GM19455 (cell line): ENCODE measurements around the gene ANKMY1.
"Not testable (repeated sequence)": the region's sequence is repeated elsewhere in the genome, so short reads cannot be mapped to it uniquely, and the experiment has no call there.

Experiments used
- ATAC-seq: cut with Tn5 transposase; IDR thresholded peaks from one replicate; pipeline ENCODE4 v1.9.1; 2021; ENCODE audit not compliant: unreplicated experiment

The ANKMY1 gene

GRCh38 chr2:240569523-240569997 is 11.8 kb upstream of the ANKMY1 start:
- no peak for ATAC-seq

GRCh38 chr2:240568678-240569522 is 11.1 kb upstream of the ANKMY1 start:
- no peak for ATAC-seq

DNA sequence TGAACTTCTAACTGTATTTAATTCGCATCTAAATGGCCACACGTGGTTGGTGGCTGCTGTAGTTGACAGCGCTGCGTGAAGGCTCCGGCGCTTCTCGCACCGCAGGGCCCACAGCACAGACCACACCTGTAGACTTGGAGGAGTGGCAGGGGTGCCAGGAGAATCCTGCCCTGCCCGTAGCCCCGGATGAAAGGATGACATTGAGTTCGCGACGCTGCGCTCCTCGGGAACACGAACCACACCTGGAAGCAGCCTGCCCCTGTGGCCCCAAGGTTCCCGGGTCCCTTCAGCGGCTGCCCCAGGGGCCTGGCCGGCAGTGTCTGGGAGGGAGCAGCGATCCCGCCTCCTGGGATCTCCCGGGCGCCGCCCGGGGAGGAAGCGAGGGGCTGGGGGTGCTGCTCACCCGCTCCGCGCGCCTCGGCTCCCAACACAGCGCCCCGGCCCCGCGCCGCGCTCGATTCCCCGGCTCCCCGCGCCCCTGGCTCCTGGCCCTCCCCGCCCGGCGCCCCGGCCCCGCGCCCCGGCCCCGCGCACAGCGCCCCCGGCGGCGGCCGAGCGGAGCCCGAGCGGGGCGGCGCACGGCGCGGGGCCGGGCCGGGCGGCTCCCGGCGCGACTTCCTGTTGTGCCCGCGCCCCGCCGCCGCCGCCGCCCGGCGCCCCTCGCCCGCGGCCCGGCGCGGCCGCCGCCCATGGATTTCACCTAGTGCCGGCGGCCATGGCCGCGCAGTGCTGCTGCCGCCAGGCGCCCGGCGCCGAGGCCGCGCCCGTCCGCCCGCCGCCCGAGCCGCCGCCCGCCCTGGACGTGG is 10.3 kb upstream of the ANKMY1 start, which contains the start of gene RNPEPL1:
TSS of gene RNPEPL1 (plus strand) at position 613 of the 806 bp plus-strand sequence. CDS start at position 716, 103 bp downstream.
- ATAC-seq = peak; percentile 25

- no peak for ATAC-seq
Observed at GRCh38 chr2:240567137-240567871, 9.5 kb upstream of the ANKMY1 start.

DNA sequence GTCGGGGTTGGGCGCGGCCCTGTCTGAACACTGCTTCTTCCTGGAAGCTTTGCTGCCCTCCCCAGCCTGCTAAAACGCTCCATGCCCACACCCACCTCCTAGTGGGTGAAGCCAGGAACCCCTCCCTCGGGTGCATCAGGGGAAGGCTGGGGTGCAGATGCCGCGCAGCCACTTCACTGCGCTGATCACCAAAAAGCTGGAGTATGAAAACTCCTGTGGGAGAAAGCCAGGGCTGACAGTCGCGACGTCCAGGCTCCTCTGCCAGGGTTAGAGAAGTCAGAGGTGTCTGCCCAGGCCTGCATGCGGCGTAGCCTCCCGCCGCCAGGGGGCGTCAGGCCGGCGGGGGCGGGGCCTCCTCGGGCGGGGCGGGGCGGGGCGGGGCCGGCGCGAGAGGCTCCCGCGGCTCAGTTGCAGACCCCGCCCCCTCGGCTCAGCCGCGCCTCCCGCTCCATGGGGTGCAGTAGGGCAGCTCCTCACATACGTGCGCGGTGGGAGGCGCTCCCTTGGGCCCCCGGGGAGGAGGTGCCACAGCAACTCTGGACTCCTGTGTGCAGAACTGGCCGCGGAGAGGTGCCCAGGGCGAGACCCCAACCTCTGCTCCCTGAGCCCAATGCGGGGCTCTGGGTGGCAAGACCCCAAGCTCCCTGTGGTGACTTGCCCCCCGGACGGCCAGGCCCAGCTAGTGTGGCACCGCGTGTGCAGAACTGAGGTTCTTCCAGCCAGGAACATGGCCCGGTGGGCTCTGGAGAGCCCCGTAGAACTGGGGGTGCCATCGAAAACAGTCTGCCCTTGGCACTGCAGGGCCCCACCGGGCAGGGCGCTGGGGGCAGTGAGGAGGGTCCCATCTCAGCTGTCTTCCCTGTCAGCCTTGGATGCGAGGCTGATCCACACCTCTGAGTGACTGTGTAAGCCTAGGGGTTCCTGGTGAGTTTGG is 8.7 kb upstream of the ANKMY1 start:
- peak; percentile 46 for ATAC-seq

DNA sequence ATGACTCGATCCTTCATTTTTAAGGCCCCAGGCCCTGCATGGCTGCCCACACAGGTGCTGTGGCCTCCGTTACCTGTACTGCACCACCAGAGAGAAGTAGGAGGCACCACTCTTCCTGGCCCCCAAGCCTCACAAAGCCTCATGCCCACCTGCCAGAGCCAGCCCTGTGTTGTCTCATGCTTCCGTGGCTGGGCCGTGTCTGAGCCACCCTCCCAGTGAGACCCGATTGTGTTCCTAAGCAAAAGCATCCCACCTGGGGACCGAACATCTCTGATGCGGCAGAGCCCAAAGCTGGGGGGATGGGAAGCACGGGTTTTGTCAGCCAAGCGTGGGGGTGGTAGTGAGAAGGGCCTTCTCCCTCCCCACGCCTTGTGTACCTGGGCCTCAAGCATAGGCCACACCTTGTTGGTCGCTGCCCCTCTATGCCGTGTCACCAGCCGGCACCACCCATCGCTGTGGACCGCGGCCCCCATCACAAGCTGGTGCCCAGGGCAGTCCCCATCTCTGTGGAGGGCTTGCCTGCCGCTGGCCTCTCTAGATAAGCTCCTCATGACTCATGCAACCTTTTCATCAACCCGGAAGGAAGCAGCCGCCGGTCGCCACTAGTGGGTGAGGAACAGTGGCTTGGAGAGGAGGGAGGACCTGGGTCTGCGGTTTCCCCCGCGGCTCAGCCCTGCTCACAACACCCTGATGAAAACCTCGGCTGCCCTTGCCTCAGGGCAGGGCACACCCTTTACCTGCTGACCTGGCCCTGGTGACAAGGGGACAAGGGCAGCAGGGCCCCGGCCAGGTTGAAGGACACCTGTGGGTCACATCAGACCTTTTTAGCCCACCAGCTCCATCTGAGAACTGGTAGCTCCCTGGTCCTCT is 7.8 kb upstream of the ANKMY1 start:
- peak; percentile 37 for ATAC-seq

DNA sequence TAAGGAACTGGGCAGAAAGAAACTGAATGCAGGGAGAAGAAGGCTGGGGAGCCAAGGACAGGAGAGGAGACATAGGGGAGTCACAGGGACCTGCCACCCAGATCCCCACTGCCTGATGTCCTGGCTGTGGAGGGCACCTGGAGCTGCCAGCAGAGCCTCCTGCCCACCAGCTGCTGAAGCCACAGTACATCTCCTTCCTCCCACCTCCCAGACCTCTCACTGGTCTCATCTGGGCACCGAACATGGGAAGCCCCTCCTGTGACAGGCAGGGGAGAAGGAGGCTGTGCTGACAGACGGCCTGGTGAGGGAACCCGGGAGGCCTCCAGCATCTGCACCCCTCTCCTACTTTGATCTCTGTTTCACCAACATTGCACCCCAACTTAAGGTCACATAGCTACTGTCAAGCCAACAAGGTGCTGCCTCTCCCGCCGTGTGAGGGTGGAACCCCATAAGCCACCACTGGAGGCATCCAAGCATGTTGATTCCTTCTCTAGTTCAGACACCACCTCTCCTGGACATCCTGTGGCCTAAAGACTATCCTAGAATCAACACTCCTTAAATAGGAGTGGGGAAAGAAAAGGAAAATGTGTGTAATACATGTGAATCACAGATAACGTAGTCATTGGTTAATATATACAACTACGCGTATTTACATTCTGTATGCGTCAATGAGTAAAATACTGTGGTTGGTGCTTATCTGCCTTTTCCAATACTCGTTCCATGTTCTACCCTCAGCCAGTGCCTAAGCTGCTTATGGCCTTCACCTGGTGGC is 7.0 kb upstream of the ANKMY1 start:
- ATAC-seq = no peak

DNA sequence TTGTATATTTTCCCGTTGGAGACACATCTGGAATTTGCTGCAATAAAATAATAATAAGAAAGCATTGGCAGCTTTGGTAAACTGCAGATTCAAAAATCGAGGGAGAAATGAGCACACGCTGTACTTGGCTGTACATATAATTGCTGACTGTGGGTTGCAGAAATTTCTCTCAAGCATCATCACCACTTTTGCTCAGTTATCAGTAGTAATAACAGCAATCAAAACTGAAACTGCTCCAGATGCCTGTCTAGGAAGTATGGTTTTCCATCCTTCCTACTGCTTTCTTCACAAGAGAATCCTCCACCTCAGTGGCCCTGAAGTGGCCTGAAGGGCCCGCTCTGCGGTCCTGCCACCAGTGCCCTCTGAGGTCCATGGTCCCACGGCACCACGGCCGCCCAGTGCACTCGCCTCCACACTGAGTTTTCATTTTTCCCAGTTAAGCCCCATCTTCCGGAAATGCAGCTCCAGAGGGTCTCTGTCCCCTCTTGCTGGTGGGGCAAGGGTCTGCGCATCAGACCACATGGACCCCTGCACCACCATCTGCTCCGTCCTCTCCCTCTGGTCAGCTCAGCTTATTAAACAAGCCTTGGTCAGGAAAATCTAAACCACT is 6.3 kb upstream of the ANKMY1 start:
- ATAC-seq = no peak

DNA sequence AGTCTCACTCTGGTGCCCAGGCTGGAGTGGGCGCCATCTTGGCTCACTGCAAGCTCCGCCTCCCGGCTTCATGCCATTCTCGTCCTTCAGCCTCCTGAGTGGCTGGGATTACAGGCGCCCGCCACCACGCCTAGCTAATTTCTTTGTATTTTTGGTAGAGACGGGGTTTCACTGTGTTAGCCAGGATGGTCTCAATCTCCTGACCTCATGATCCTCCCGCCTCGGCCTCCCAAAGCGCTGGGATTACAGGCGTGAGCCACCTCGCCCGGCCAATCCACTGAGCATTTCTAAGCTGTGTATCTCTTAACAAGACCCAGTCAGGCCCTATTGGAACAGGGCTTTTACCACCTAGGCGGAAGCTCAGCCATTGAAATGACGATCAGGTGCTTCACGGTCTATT is 5.4 kb upstream of the ANKMY1 start:
- ATAC-seq = not testable (repeated sequence)

GRCh38 chr2:240561325-240561971 is 3.7 kb upstream of the ANKMY1 start:
- peak; percentile 3 for ATAC-seq

DNA sequence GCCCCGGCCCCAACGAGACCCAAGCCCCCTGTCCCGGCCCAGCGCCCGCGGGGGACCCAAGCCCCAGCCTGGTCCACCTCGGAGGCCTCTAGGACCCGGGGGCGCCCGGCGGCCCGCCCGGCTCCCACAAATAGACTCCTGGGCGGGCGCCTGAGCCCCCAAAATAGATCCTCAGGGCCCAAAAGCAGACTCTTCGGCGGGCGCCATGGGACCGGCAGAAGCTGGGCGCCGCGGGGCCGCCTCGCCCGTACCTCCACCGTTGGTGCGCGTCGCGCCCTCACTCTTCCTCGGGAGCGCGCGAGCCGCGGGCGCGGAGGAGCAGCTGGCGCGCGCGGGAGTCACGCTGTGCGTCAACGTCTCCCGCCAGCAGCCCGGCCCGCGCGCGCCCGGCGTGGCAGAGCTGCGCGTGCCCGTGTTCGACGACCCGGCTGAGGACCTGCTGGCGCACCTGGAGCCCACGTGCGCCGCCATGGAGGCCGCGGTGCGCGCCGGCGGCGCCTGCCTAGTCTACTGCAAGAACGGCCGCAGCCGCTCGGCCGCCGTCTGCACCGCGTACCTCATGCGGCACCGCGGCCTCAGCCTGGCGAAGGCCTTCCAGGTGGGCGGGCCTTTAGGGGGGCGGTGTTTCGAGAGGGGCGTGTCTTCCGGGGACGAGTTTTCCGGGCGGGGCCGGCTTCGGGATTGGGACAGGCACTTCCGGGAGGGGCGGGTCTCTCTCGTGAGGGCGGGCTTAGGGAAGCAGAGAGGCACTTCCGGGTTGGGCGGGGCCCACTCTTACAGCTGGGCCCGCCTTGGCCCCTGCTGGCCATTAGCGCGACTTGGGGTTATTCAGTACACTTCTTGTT is 2.9 kb upstream of the ANKMY1 start:
- ATAC-seq = peak; percentile 56

DNA sequence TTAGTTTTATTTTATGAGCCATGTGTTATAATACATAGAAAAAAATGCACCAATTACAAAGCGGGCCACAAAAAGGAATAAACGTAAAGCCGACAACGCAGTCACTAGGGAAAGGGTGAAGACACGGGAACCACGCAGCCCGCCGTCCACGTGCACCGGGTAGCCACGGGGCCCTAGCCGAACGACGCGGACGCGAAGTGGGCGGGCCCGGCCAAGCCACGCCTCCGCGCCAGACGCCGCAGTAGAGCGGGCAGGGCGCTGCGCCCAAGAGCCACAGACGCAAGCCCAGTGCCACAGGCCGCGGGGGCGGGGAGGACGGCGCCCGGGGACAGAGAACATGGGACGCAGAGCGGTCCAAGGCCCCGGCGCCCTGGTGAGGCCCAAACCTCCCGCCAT is 2.3 kb upstream of the ANKMY1 start, which contains the start of gene DUSP28:
TSS of gene DUSP28 (plus strand) at position 274 of the 396 bp plus-strand sequence. CDS start 328 bp downstream, outside the sequence.
- ATAC-seq = peak; percentile 49

GRCh38 chr2:240559286-240559685 is 1.5 kb upstream of the ANKMY1 start:
- ATAC-seq = no peak

- no peak for ATAC-seq
Observed at GRCh38 chr2:240558236-240558761, 511 bp upstream of the ANKMY1 start.

- ATAC-seq = no peak
Observed at GRCh38 chr2:240557101-240557751, 562 bp downstream of the ANKMY1 start.
